Panc1 (cell line): Measurements from ENCODE around the gene CIBAR2.

Experiments
- POLR2AphosphoS5 ChIP-seq: IDR thresholded peaks from 2 replicates; pipeline ENCODE4 v1.6.1; 2012; ENCODE audit warnings: mild to moderate bottlenecking, low read depth, low read length, moderate library complexity
- SIN3A ChIP-seq: IDR thresholded peaks from 2 replicates; pipeline ENCODE4 v1.6.1; 2012; ENCODE audit warnings: low read depth, mild to moderate bottlenecking, low read length, moderate library complexity, borderline replicate concordance; ENCODE audit not compliant: insufficient read depth
- TCF7L2 ChIP-seq: IDR thresholded peaks from 2 replicates; pipeline ENCODE4 v1.6.1; 2011; ENCODE audit warnings: mild to moderate bottlenecking, low read depth, low read length, inconsistent platforms
- TF ChIP-seq, protein P1 (sequence below): fragments of 450-650 bp; IDR thresholded peaks from 2 replicates; pipeline ENCODE4 v1.5.1; 2017; ENCODE audit warnings: mild to moderate bottlenecking
- TF ChIP-seq, protein P2 (sequence below), 2 experiments: IDR thresholded peaks; 2 replicates each; pipeline ENCODE4 v1.6.1; 2011 to 2012; ENCODE audit warnings: low read depth in 2 of 2, control low read depth in 1 of 2, low read length in 1 of 2, mild to moderate bottlenecking in 1 of 2, moderate library complexity in 1 of 2; ENCODE audit not compliant: insufficient read depth in 1 of 2

DNA sequence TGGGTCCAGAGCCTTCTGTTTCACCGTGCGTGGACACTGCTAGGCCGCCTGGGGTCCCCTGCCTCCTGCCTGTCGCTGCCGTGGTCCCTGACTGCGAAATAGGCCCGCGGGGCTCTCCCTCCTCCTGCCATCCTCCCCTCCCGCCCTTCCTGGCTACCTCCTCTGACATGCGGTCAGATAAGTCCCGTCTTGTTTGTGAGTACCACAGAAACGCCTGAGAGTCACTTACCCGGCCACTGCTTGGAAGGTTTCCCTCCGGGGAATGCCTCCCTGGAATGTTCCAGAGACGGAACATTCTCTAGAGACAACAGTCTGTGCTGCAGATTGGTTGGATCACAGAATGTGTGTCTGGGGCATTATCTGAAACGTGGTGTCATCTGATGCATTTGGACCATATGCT is 22.7 kb downstream of the CIBAR2 start:
- TF ChIP-seq, protein P1, sequence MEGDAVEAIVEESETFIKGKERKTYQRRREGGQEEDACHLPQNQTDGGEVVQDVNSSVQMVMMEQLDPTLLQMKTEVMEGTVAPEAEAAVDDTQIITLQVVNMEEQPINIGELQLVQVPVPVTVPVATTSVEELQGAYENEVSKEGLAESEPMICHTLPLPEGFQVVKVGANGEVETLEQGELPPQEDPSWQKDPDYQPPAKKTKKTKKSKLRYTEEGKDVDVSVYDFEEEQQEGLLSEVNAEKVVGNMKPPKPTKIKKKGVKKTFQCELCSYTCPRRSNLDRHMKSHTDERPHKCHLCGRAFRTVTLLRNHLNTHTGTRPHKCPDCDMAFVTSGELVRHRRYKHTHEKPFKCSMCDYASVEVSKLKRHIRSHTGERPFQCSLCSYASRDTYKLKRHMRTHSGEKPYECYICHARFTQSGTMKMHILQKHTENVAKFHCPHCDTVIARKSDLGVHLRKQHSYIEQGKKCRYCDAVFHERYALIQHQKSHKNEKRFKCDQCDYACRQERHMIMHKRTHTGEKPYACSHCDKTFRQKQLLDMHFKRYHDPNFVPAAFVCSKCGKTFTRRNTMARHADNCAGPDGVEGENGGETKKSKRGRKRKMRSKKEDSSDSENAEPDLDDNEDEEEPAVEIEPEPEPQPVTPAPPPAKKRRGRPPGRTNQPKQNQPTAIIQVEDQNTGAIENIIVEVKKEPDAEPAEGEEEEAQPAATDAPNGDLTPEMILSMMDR: no peak
- no peak for TF ChIP-seq POLR2AphosphoS5
- no peak for TF ChIP-seq TCF7L2
- TF ChIP-seq, protein P2, sequence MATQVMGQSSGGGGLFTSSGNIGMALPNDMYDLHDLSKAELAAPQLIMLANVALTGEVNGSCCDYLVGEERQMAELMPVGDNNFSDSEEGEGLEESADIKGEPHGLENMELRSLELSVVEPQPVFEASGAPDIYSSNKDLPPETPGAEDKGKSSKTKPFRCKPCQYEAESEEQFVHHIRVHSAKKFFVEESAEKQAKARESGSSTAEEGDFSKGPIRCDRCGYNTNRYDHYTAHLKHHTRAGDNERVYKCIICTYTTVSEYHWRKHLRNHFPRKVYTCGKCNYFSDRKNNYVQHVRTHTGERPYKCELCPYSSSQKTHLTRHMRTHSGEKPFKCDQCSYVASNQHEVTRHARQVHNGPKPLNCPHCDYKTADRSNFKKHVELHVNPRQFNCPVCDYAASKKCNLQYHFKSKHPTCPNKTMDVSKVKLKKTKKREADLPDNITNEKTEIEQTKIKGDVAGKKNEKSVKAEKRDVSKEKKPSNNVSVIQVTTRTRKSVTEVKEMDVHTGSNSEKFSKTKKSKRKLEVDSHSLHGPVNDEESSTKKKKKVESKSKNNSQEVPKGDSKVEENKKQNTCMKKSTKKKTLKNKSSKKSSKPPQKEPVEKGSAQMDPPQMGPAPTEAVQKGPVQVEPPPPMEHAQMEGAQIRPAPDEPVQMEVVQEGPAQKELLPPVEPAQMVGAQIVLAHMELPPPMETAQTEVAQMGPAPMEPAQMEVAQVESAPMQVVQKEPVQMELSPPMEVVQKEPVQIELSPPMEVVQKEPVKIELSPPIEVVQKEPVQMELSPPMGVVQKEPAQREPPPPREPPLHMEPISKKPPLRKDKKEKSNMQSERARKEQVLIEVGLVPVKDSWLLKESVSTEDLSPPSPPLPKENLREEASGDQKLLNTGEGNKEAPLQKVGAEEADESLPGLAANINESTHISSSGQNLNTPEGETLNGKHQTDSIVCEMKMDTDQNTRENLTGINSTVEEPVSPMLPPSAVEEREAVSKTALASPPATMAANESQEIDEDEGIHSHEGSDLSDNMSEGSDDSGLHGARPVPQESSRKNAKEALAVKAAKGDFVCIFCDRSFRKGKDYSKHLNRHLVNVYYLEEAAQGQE (IDR thresholded peaks at IDR 0.05; ENCODE audit: insufficient read depth in 1 of 2, low read depth in 2 of 2, low read length in 1 of 2): no peak
- no peak for TF ChIP-seq SIN3A
